ENCODE measurements around the gene RALGAPA1.

GRCh38 chr14:35725930-35726329 lies 83.2 kb downstream of the RALGAPA1 start:
- no peak for TF ChIP-seq POLR2AphosphoS5 (IDR thresholded peaks at IDR 0.05; ENCODE audit: low read depth, low read length)
- TF ChIP-seq POLR2A (IDR thresholded peaks at IDR 0.05; ENCODE audit: low read depth, low read length) = no peak

Data from GM12892 (cell line).